Measurements from ENCODE around the gene TK1.

TK1 gene

GRCh38 chr17:78170692-78171590 is 15.9 kb downstream of the TK1 start:
- CTCF ChIA-PET, result no interaction called here
- no peak for DNase-seq (ENCODE audit: low spot score)
- peak overlapping the region; percentile 67 for H3K27ac ChIP-seq

GRCh38 chr17:78168903-78169793 is 17.7 kb downstream of the TK1 start:
- POLR2A ChIA-PET (ENCODE audit: low non-redundant PET), result interaction anchor here (0.6 to 1.6 kb wide), 3 partner anchors 41 to 647 kb away, joined by 3 to 6 read pairs (median 4); no protein-coding TSS in a partner anchor
- CTCF ChIA-PET, result interaction anchor here (1.4 kb wide), 2 partner anchors 57 to 253 kb away, joined by 3 to 7 read pairs; no protein-coding TSS in a partner anchor
- DNase-seq (ENCODE audit: low spot score), result peak; percentile 72
- TF ChIP-seq CTCF (conservative IDR thresholded peaks at IDR 0.05; ENCODE audit: low read depth), result no peak
- H3K27ac ChIP-seq, result peak overlapping the region; percentile 67

More at GRCh38 chr17:78170692-78171590, 15.9 kb downstream of the TK1 start:
- POLR2A ChIA-PET (ENCODE audit: low non-redundant PET), result interaction anchor here (0.7 kb wide), 1 partner anchor 29 kb away, joined by 16 read pairs; no protein-coding TSS in a partner anchor
- TF ChIP-seq CTCF (conservative IDR thresholded peaks at IDR 0.05; ENCODE audit: low read depth), result no peak

GRCh38 chr17:78168242-78168902 is 18.5 kb downstream of the TK1 start, which contains the start of gene SYNGR2:
Gene SYNGR2, plus strand, starts transcription at chr17:78168581. Its CDS starts 36 bp downstream, at chr17:78168617.
- ChIA-PET CTCF (interaction anchor here (1.4 kb wide), 1 partner anchor 254 kb away, joined by 3 read pairs; no protein-coding TSS in a partner anchor), POLR2A (ENCODE audit: low non-redundant PET) (no interaction called here)
- peak within 1 kb of the TSS; percentile 67 for H3K27ac ChIP-seq
- TF ChIP-seq CTCF (conservative IDR thresholded peaks at IDR 0.05; ENCODE audit: low read depth), result no peak
- peak; percentile 84 for DNase-seq (ENCODE audit: low spot score)

- ChIA-PET CTCF (no interaction called here), POLR2A (ENCODE audit: low non-redundant PET) (no interaction called here)
- no peak for TF ChIP-seq CTCF (conservative IDR thresholded peaks at IDR 0.05; ENCODE audit: low read depth)
- H3K27ac ChIP-seq, result no peak overlapping the region
- DNase-seq (ENCODE audit: low spot score), result no peak
Observed at GRCh38 chr17:78166416-78166815, 20.4 kb downstream of the TK1 start.

GRCh38 chr17:78164748-78165607 is 21.9 kb downstream of the TK1 start:
- POLR2A ChIA-PET (ENCODE audit: low non-redundant PET), result no interaction called here
- TF ChIP-seq CTCF (conservative IDR thresholded peaks at IDR 0.05; ENCODE audit: low read depth), result no peak
- CTCF ChIA-PET, result interaction anchor here (0.6 kb wide), 1 partner anchor 623 kb away, joined by 5 read pairs; no protein-coding TSS in a partner anchor
- no peak for DNase-seq (ENCODE audit: low spot score)
- H3K27ac ChIP-seq, result no peak overlapping the region

Measured in RWPE1 (cell line).